ENCODE results near the gene MAN1C1. TPM values are rescaled to one million over a fixed set of nuclear protein-coding genes. Genes with fewer than 3 reads are reported as not detected.

Gene MAN1C1
- total RNA-seq, 1 donor from 2014 or later = 16.7 TPM

DNA sequence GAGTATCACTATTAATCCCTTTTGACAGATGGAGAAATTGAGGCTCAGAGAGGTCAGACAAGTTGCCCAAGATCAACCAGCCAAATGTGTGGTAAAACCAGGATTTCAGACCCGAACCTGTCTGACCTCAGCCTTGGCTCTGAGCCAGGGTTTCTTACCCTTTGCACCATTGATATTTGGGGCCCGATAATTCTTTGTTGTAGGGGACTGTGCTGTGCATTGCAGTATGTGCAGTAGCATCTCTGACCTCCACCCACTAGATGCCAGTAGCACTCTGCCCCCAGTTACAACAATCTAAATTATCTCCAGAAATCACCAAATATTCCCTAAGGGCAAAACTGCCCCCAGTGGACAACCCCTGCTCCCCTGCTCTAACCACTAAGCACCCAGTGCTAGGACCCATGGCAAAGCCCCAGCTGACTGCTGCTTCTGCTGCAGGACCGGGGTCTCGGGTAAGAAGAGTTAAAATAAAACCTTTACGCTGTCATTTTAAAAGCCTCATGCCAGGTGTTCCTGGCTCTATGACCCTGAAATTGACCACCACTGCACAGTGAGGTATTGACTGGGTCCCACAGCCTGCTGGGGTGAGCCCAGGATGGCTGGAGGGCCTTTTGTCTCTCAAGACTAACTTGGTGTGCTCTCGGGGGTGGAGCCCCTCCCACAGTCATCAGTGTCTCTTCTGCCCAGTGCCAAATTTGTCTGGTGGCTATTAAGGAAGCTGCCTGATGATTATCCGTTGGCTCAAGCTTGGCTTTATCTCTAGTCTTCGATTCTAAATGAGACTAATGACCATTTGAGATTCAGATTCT lies 5.6 kb upstream of the MAN1C1 start:
- no peak for DNase-seq (ENCODE audit: low spot score)
- intact Hi-C loops (cut with DNase I) = loop anchor here (2.0 kb wide), 1 partner anchor 186 kb away; no protein-coding TSS in a partner anchor

DNA sequence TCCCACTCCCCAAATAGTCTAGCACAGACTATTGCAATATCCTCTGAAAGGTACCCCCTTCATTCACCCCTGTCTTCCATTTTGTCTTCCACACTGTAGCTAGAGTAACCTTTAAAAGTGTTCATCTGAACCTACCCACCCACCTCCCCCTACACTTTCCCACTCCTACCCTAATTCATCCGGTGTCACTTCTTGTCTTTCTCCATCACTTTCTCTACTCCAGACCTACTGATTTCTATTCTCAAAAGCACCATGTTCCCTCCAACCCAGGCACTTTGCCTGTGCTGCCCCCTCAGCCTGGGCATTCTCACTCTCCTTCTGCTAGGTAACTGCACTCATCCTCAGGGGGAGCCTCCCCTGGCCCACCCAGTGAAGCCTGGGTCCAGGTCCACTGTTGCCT lies 4.7 kb upstream of the MAN1C1 start:
- intact Hi-C loops (cut with DNase I) = loop anchor here (2.0 kb wide), 1 partner anchor 185 kb away; no protein-coding TSS in a partner anchor

DNA sequence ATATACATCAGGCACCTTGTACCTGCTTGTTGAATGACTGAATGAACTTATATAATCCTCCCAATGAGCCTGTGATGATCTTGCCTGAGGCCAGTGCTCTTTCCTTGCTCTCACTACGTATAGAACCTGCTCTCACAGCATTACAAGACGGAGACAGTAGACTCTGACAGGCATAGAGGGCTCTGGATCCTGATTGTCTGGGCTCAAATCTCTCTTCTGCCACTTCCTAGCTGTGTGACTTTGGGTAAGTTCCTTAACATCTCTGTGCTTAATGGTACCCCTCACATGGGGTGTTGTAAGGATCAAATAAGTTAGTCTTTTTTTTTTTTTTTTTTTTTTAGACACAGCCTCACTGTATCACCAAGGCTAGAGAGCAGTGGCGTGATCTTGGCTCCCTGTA lies 4.2 kb upstream of the MAN1C1 start:
- DNase-seq (ENCODE audit: low spot score) = no peak
- intact Hi-C loops (cut with DNase I) = no loop called here

More for the DNA sequence above, 4.7 kb upstream of the MAN1C1 start:
- no peak for DNase-seq (ENCODE audit: low spot score)

DNA sequence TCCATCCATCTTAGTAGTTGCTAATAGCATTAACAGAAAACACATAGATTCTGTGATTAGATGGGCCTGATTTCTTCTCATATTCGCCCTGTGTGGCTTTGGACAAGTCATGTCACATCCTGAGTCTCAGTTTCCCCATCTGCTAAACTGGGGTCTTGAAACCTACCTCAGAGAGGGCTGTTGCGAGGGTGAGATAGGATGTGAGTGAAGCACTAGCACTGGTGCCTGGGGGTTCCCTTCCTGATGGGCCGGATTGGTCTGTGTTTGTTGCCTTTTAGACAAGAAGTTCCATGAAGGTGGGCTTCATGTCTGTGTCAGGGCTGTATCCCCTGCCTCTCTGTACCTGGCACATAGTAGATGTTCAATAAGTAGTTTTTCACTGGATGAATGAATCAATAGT lies 3.5 kb upstream of the MAN1C1 start:
- DNase-seq (ENCODE audit: low spot score) = no peak
- intact Hi-C loops (cut with DNase I) = no loop called here

DNA sequence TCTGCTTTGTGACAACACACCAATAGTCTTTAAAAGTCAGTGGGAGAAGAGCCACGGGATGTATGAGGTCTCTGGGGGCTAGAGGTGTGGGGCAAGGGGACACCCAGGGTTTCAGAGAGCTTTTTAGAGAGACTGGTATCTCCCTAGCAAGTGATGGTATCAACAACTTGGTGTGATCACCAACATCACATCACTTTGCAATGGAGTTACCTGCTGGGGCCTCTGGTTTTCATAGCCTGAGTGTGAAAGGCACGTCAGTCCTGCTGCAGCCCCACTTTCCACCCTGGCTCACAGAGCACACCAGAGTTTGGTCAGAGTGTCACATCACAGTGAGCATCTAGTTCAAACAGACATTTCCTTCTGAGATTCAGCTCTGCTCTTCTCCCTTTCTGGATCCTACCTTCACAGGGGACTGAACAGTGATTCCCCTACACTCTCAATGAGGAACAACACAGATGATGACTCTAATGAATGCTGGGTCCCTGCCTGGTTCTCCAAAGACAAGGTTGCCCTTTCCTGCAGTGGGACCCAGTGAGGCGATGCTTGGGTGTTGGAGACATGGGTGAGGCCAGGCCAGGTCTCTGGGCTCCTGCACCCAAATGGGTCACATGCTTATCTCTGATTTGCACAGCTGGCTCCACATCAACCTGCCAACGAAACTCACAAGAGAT lies 2.0 kb upstream of the MAN1C1 start:
- intact Hi-C loops (cut with DNase I) = loop anchor here (5.0 kb wide), 2 partner anchors 43 to 72 kb away; partner anchors contain the start of gene LDLRAP1
- DNase-seq (ENCODE audit: low spot score) = no peak

DNA sequence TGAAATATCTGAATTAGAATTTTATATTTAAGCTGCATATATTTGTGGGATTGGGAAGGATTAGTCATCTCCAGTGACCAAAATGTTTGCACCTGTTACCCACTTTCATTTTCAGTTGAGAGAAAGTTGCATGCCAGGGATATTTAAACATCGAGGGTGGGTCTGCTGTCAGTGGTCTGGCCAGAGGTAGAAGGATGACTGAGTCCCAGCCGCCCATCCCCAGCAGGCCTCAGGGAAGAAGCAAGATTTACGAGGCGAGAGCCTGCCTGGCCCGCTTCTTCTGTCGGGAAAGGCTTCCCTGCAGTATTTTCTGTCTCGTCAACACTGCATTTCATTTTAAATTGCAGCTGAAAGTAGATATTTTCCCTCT lies 1.4 kb upstream of the MAN1C1 start:
- no peak for DNase-seq (ENCODE audit: low spot score)
- intact Hi-C loops (cut with DNase I) = loop anchor here (5.0 kb wide), 2 partner anchors 42 to 73 kb away; partner anchors contain the start of gene LDLRAP1

DNA sequence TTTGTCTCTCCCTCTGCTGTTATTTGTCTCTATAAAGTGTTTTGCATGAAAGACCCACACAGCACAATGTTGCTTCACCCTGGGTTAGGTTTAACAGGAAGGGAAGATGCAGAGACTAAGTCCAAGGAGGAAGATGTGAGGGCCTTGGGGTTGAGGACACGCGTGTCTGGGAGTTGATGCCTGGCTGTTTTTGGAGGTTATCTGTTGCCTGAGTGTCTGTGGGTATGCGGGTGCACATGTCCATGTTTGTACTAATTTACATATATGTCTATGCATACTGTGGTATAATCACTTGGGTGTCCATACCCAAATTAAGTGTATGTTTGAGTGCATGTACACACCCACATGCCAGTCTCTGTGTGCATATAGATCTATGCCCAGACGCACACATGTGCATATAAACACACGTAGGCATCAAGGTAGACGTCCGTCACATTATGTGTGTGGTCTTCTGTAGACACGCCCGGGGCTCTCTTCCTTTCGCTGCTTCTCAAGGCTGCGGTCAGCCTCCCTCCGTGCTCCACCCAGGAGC lies 962 bp upstream of the MAN1C1 start:
- no peak for DNase-seq (ENCODE audit: low spot score)
- intact Hi-C loops (cut with DNase I) = loop anchor here (2.0 to 5.0 kb wide), 4 partner anchors 42 to 183 kb away; partner anchors contain the start of gene LDLRAP1

DNA sequence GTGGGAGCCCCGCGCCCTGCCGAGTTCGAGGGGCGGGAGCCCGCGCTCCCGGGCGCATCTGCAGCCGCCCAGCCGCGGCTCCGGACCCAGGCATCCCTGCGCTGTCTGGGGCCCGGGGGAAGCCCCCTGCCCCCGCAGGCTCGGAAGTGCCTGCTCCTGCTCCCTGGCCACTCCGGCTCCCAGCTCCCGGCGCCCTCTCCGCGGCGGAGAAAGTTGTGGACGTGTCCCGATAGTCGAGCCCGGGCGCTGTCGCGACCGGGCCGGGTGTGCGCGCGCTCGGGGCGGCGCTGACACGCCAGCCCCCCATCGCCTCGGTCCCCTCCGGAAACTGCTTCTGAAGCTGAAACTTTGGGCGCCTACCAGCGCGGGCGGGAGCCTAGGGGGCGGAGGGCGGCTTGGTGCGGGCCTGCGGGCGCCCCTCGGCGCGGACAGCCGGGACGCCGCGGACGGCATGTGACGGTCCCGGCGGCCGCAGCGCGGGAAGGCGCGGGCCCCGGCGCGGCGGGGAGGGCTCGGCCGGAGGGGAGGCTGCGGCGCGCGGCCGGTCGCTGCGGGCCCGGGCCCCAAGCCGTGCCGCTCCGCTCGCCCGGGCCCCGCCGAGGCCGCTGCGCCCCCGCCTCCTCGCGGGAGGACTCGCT lies 515 bp downstream of the MAN1C1 start:
- DNase-seq (ENCODE audit: low spot score) = no peak
- intact Hi-C loops (cut with DNase I) = loop anchor here (2.0 to 5.0 kb wide), 4 partner anchors 40 to 182 kb away; partner anchors contain the start of gene LDLRAP1

DNA sequence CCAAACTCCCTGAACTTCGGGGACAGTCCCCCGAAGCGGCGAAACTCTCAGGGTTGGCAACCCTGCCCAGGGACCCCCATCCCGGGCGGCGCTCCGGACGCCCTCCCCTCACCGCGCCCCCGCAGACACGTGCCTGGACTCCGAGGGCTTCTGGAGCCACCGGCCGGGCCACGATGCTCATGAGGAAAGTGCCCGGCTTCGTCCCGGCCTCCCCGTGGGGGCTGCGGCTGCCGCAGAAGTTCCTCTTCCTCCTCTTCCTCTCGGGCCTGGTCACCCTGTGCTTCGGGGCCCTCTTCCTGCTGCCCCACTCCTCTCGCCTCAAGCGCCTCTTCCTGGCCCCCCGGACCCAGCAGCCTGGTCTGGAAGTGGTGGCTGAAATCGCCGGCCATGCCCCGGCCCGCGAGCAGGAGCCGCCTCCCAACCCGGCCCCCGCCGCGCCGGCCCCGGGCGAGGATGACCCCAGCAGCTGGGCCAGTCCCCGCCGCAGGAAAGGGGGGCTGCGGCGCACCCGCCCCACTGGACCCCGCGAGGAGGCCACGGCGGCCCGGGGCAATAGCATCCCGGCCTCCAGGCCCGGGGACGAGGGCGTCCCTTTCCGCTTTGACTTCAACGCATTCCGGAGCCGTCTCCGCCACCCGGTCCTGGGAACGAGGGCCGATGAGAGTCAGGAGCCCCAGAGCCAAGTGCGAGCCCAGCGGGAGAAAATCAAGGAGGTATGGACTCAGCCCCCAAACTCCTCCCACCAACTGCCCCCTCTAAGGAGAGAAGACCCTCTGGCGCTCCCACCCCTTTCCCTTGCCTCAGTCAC lies 1.2 kb downstream of the MAN1C1 start:
- intact Hi-C loops (cut with DNase I) = loop anchor here (2.0 to 5.0 kb wide), 5 partner anchors 39 to 181 kb away; partner anchors contain the start of gene LDLRAP1
- DNase-seq (ENCODE audit: low spot score) = no peak

DNA sequence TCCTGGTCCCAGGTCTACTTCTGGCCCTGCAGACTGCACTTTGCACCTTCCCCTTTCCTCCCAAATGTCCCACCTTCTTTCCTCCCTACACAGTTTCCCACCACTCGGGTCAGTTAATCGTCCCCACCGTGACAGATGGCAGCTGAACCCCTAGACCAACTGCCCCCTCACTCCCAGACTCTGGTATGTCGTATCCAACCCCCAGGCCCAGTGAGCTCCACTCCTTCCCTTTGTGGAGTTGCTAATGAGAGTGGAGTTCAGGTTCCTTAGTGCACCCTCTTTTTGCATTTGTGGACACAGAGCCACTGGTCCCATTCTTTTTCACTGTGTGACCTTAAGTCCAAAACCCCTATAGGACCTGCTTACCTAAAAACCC lies 1.8 kb downstream of the MAN1C1 start:
- DNase-seq (ENCODE audit: low spot score) = no peak
- intact Hi-C loops (cut with DNase I) = loop anchor here (2.0 to 5.0 kb wide), 3 partner anchors 39 to 76 kb away; partner anchors contain the start of gene LDLRAP1

DNA sequence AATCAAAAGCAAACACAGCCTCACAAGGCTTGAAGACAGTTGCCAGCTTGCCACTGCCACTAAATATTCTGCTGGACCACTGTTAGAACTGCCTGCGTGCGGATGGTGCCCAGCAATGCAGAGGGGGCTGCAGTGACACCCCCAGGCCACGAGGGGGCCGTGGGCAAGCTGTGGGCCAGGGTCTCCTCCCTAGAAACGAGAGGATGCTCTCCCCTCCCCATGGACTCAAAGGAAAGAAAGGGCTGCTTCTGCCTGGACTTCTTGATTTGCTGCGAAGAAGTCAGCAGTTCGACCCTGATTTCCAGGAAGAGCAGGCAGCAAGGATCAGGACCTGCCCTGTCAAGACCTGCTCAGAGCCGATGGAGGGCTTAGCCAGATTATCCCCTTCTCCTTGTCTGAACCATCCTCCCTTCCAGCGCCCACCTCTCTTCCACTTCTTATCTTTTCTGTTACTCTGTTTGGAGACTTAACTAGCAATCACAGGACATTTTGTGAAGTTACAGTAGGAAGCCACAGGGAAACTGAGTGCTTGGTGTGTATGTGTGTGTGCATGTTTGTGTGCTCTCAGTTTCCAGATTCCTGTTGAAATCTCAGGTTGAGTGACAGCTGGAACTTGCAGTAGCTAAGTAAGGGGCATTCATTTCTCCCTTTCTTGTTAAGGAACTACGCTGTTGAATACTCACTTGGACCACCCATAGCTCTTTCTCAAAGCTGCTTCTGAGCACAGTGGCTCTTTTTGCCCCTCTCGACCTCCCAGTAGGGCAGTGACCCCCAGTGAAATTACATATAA lies 2.7 kb downstream of the MAN1C1 start:
- intact Hi-C loops (cut with DNase I) = loop anchor here (2.0 to 5.0 kb wide), 3 partner anchors 38 to 77 kb away; partner anchors contain the start of gene LDLRAP1
- no peak for DNase-seq (ENCODE audit: low spot score)

DNA sequence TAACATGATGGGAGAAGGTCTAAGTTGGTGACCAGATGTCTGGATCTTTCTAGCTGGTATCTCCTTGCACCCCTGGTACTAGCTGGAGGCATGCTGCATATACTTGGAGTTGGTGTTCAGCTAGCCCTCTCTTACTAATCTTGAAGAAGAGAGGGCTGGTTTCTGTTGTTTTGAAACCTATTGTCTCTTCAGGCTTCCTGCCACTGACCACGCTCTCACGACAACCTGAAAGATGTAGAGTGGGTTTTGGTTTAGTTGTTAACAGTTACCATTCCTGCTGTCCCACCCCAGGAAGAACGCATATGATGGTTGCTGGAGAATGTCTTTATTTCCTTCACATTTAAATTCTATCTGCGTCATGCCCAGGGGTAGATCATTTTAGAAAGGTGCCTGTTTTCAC lies 3.6 kb downstream of the MAN1C1 start:
- no peak for DNase-seq (ENCODE audit: low spot score)
- intact Hi-C loops (cut with DNase I) = no loop called here

DNA sequence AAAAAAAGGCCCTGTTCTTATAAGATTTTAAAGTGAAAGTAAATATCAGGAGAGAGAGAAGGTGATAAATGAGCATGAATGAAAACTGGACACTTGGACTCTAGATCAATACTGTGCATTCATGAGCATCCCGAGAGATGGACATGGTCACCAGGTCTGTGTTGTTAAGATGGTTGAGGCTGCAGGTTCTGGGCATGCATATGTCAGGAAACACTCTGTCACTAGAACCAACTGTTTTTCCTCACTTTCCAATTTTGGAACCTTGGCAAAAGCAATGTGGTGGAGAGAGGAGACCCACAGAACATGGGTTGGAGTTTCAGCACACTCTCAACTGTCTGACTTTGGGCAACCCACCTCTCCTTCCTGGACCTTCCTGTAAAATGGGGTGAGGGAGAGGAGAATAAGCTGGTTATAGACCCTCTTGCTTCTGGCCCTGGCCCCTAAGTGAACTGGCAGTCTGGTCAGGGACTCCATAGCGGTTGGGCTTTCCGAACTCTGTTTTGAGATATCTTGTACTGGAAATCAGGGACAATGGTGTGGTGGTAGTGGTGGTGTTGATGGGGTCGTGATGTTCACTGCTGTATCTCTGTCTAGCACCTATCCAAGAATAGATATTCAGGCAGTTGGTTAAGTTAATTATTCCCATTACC lies 4.2 kb downstream of the MAN1C1 start:
- intact Hi-C loops (cut with DNase I) = no loop called here
- DNase-seq (ENCODE audit: low spot score) = no peak

DNA sequence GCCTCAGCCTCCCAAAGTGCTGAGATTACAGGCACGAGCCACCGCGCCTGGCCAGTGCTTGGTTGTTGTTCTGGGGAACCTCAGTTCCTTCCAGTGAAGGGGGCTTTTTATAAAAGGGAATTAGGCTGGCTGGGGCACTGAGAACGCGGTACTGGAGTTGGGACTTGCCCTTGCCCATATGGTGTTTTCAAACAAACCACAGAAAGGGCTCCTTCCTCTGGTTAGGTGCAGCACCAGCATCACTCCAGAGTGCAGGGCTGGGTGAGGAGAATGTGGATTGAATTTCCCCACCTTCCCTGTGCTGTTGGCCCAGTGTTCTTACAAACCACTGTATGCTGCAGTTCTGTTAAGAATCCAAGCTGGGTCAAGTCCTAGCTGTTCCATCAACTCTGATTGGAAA lies 5.3 kb downstream of the MAN1C1 start:
- intact Hi-C loops (cut with DNase I) = no loop called here
- no peak for DNase-seq (ENCODE audit: low spot score)

DNA sequence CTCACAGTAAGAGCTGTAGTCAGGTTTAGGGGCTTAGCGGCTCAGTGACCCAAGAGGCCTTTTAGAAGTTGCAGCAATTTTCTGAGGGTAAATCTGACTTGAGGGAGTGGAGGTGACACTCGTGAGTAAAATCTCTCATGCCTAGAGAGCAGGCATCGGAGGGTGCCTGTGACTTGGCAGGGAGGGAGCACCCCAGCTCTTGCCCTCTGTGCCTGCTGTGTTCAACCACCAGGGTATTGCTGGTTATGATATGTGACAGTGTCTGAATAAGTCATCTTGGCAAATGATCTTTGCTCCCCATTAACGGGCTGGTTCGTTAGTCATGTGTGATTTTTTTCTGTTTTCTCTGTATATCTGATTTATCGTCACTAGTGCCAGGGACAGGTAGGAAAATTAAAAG lies 5.9 kb downstream of the MAN1C1 start:
- intact Hi-C loops (cut with DNase I) = no loop called here
- DNase-seq (ENCODE audit: low spot score) = no peak

DNA sequence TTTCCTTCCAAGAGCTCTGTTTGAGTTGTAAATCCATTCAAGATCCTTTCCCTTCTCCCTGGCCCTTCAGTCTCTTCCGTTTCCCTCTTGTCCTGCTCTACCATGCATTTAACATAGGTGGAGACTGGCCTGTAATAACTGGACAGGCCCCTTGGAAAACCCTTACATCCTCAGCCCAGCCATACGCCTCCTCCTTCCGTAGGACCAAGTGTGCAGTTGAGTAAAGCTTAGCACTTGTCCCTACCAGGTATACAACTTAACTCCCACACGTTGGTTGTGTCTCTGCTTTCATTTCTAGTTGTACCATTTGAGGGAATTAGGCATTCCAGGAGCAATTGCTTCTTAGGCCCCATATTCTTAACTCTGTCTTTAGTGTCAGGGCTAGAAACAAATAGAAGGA lies 6.4 kb downstream of the MAN1C1 start:
- intact Hi-C loops (cut with DNase I) = no loop called here
- DNase-seq (ENCODE audit: low spot score) = no peak

DNA sequence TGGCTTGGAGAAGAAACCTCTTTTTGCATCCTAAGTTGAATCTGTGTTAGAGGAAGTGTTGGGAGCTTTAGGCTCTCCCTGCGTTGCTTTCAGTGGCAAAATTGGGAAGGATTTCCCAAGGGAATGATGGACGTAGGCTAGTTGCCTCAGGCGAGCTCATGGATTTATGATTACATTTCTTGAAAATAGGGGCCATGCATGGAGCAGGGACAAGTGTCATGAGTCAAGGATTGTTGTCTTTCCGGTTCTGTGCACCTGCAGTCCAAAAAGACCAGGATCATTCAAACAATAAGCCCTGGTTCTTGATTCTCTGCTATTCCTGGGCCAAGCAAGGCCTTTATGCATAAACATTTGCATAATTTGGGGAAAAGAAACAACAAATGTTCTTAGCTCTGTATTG lies 7.1 kb downstream of the MAN1C1 start:
- intact Hi-C loops (cut with DNase I) = no loop called here
- no peak for DNase-seq (ENCODE audit: low spot score)

DNA sequence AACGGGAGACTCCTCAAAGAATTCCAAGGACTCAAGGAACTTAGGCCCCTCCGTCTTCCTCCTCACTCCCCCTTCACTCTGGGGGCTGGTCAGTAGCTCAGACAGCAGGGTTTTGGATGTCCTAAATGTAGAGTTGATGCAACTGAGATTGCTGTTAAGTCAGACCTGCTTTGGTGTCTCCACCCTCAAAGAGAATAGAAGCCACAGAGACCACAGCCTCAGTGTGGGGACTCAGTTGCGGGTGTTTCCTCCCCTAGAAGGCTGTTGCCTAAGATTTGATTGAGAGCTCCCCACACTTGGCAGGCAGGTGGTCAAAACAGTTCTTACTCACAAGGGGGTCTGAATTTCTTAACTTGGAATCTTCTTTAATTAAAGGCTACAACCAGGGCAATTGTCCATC lies 7.6 kb downstream of the MAN1C1 start:
- intact Hi-C loops (cut with DNase I) = no loop called here

More for the DNA sequence above, 7.6 kb downstream of the MAN1C1 start:
- DNase-seq (ENCODE audit: low spot score) = no peak
